ENCODE results near the gene PTPRJ. TPM values are rescaled to one million over a fixed set of nuclear protein-coding genes. Genes with fewer than 3 reads are reported as not detected.

The PTPRJ gene
- total RNA-seq, 1 experiment from 2014 or later = 0.30 TPM

DNA sequence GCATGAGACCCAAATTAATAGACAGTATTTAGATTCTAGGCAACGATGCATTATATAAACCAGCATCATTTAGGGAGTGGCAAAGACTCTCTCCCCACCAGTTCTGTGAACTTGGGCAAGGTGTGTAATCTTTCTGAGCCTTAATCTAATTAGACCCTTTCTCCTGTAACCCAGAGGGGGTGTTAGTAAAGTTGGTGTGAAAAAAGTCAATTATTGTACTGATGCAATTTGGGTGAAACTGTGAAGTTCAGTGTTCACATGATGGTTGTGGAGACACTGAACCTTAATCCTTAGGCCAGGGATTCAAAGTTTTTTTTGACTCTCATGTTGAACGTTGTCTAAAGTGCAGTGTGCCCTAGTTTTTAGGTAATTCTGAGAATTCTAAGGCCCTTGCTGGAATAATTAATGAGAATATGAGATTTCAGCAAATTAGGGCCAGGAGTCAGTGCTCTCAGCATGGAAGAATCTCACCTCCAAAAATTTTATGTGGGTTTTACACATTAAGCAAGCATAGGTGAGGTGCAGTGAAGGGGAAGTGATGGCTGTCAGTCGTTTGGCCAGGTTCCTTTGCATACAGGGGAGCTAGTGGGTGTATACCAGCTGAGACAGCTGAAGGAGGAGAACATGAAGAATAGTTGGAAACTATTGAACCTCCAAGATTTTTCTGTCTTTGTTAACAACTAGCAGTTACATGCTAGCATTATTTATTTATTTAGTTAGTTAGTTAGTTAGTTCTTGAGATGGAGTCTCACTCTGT is 94.2 kb downstream of the PTPRJ start:
- intact Hi-C loops (cut with micrococcal nuclease) = no loop called here
- Mint-ChIP-seq H3K27me3 (ENCODE audit: insufficient read depth, unreplicated experiment) (no peaks in the 10 kb centered on the region), H3K36me3 (ENCODE audit: insufficient read depth, unreplicated experiment) (no peaks in the 10 kb centered on the region), H3K27ac (ENCODE audit: low read depth, unreplicated experiment) (no peak overlapping the region), H3K4me3 (ENCODE audit: unreplicated experiment) (no peak overlapping the region), H3K9me3 (ENCODE audit: unreplicated experiment) (no peaks in the 10 kb centered on the region), H3K4me1 (ENCODE audit: insufficient read depth, unreplicated experiment) (no peaks in the 10 kb centered on the region)
- BruUV-seq (replicated peaks) = no TSS peak
- no peak for DNase-seq (ENCODE audit: unreplicated experiment)
- TF ChIP-seq, protein P1, sequence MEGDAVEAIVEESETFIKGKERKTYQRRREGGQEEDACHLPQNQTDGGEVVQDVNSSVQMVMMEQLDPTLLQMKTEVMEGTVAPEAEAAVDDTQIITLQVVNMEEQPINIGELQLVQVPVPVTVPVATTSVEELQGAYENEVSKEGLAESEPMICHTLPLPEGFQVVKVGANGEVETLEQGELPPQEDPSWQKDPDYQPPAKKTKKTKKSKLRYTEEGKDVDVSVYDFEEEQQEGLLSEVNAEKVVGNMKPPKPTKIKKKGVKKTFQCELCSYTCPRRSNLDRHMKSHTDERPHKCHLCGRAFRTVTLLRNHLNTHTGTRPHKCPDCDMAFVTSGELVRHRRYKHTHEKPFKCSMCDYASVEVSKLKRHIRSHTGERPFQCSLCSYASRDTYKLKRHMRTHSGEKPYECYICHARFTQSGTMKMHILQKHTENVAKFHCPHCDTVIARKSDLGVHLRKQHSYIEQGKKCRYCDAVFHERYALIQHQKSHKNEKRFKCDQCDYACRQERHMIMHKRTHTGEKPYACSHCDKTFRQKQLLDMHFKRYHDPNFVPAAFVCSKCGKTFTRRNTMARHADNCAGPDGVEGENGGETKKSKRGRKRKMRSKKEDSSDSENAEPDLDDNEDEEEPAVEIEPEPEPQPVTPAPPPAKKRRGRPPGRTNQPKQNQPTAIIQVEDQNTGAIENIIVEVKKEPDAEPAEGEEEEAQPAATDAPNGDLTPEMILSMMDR (IDR thresholded peaks at IDR 0.05; ENCODE audit: unreplicated experiment) = no peak
- POLR2A ChIA-PET = no interaction called here
- CTCF ChIA-PET = interaction anchor here (0.9 to 1.2 kb wide), 2 partner anchors 35 to 140 kb away, joined by 3 to 4 read pairs; no protein-coding TSS in a partner anchor

DNA sequence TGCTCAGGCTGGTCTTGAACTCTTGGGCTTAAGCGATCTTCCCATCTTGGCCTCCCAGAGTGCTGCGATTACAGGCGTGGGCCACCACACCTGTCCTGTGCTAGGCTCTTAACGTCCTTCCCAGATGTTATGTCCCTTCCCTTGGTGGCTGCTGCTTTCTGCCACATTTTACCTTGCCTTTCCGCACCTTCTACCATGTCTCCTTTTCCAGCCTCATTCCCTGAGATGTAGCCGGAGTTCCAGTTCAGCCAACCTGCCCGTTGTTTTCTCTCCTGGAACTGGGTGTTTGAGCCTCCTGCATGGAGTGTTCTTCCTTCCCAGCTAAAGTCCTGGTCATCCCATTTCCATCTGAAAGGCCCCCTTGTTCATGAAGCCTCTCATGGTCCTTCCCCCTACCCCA is 95.3 kb downstream of the PTPRJ start:
- Mint-ChIP-seq H3K9me3 (ENCODE audit: unreplicated experiment) (no peaks in the 10 kb centered on the region), H3K4me3 (ENCODE audit: unreplicated experiment) (no peak overlapping the region), H3K36me3 (ENCODE audit: insufficient read depth, unreplicated experiment) (no peaks in the 10 kb centered on the region), H3K27me3 (ENCODE audit: insufficient read depth, unreplicated experiment) (no peaks in the 10 kb centered on the region), H3K27ac (ENCODE audit: low read depth, unreplicated experiment) (no peak overlapping the region), H3K4me1 (ENCODE audit: insufficient read depth, unreplicated experiment) (no peaks in the 10 kb centered on the region)
- DNase-seq (ENCODE audit: unreplicated experiment) = no peak
- ChIA-PET POLR2A (no interaction called here), CTCF (interaction anchor here (0.9 to 1.2 kb wide), 2 partner anchors 34 to 141 kb away, joined by 3 to 4 read pairs; no protein-coding TSS in a partner anchor)
- TF ChIP-seq, protein P1 (IDR thresholded peaks at IDR 0.05; ENCODE audit: unreplicated experiment) = no peak
- BruUV-seq (replicated peaks) = no TSS peak
- intact Hi-C loops (cut with micrococcal nuclease) = no loop called here

GRCh38 chr11:48077251-48077650 is 96.9 kb downstream of the PTPRJ start:
- Mint-ChIP-seq H3K27me3 (ENCODE audit: insufficient read depth, unreplicated experiment) (no peaks in the 10 kb centered on the region), H3K4me1 (ENCODE audit: insufficient read depth, unreplicated experiment) (no peaks in the 10 kb centered on the region), H3K4me3 (ENCODE audit: unreplicated experiment) (no peak overlapping the region), H3K27ac (ENCODE audit: low read depth, unreplicated experiment) (no peak overlapping the region), H3K9me3 (ENCODE audit: unreplicated experiment) (no peaks in the 10 kb centered on the region), H3K36me3 (ENCODE audit: insufficient read depth, unreplicated experiment) (no peaks in the 10 kb centered on the region)
- POLR2A ChIA-PET = no interaction called here
- CTCF ChIA-PET = no interaction called here
- TF ChIP-seq, protein P1 (IDR thresholded peaks at IDR 0.05; ENCODE audit: unreplicated experiment) = no peak
- intact Hi-C loops (cut with micrococcal nuclease) = no loop called here
- no peak for DNase-seq (ENCODE audit: unreplicated experiment)
- BruUV-seq (replicated peaks) = no TSS peak

DNA sequence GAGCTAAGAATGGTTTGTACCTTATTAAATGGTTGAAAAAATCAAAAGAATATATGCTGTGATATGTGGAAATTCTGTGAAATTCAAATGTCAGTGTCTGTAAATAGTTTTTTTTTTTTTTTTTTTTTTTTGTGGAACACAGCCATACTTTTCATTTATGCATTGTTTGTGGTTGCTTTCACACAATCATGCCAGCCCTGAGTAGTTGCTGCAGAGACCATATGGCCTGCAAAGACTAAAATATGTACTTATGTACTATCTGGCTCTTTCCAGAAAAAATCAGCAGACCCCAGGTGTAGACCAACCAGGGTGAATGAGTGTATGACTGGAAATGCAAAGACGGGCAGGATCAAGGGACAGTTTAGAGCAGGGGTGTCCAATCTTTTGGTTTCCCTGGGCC is 98.3 kb downstream of the PTPRJ start:
- H3K4me1 Mint-ChIP-seq (ENCODE audit: insufficient read depth, unreplicated experiment) = no peaks in the 10 kb centered on the region
- no peak overlapping the region for H3K27ac Mint-ChIP-seq (ENCODE audit: low read depth, unreplicated experiment)
- no peaks in the 10 kb centered on the region for H3K9me3 Mint-ChIP-seq (ENCODE audit: unreplicated experiment)
- DNase-seq (ENCODE audit: unreplicated experiment) = no peak
- no TSS peak for BruUV-seq (replicated peaks)
- POLR2A ChIA-PET = interaction anchor here (0.6 kb wide), 1 partner anchor 31 kb away, joined by 3 read pairs; no protein-coding TSS in a partner anchor
- no peaks in the 10 kb centered on the region for H3K27me3 Mint-ChIP-seq (ENCODE audit: insufficient read depth, unreplicated experiment)
- TF ChIP-seq, protein P1 (IDR thresholded peaks at IDR 0.05; ENCODE audit: unreplicated experiment) = no peak
- H3K4me3 Mint-ChIP-seq (ENCODE audit: unreplicated experiment) = no peak overlapping the region
- intact Hi-C loops (cut with micrococcal nuclease) = no loop called here
- CTCF ChIA-PET = interaction anchor here (0.7 kb wide), 2 partner anchors 18 to 625 kb away, joined by 3 to 9 read pairs; no protein-coding TSS in a partner anchor
- no peaks in the 10 kb centered on the region for H3K36me3 Mint-ChIP-seq (ENCODE audit: insufficient read depth, unreplicated experiment)

Measured in MCF 10A (cell line).